ENCODE results near the gene PDE1C. TPM values are rescaled to one million over a fixed set of nuclear protein-coding genes. Genes with fewer than 3 reads are reported as not detected.

The PDE1C gene
- total and polyA plus RNA-seq, 2 of the 4 experiments (the other 2 are of a cell fraction): 14.2 to 61.5 TPM

GRCh38 chr7:31796375-31796774 lies 273.8 kb downstream of the PDE1C start:
- no peak overlapping the region for H3K4me3 ChIP-seq (ENCODE audit: insufficient read depth, low read depth, low read length)
- H4K91ac ChIP-seq (ENCODE audit: insufficient read depth, low read depth, low read length): no peak overlapping the region
- no peaks in the 10 kb centered on the region for H3K9me3 ChIP-seq (ENCODE audit: control insufficient read depth, insufficient read depth, low read length)
- ChIA-PET POLR2A (ENCODE audit: unreplicated experiment) (no interaction called here), CTCF (no interaction called here)
- H2AK9ac ChIP-seq (replicated peaks; ENCODE audit: low read depth, low read length, poor library complexity): no peak overlapping the region
- H3K27me3 ChIP-seq (ENCODE audit: control insufficient read depth, insufficient read depth, low read length): no peaks in the 10 kb centered on the region
- no peak overlapping the region for H3K14ac ChIP-seq (replicated peaks; ENCODE audit: low read depth, low read length)
- H2BK120ac ChIP-seq (ENCODE audit: low read depth, low read length): no peak overlapping the region
- H3K36me3 ChIP-seq (ENCODE audit: control insufficient read depth, insufficient read depth, low read length): no peaks in the 10 kb centered on the region
- no peak overlapping the region for H2BK5ac ChIP-seq (ENCODE audit: low read depth, low read length, poor library complexity, severe bottlenecking)
- no peaks in the 10 kb centered on the region; the same call in 1 of the 2 replicates for H3K4me1 ChIP-seq (ENCODE audit: control insufficient read depth, insufficient read depth, low read length)
- intact Hi-C loops (cut with micrococcal nuclease) (no loop called here), in situ Hi-C loops (cut with MboI; ENCODE audit: low sequenced_read_pairs) (no loop called here), dilution Hi-C loops (cut with HindIII; ENCODE audit: low sequenced_read_pairs, unreplicated experiment) (no loop called here)
- H3K23ac ChIP-seq (ENCODE audit: low read depth, low read length): no peak overlapping the region
- H2AFZ ChIP-seq (replicated peaks; ENCODE audit: low read length, poor library complexity): no peak overlapping the region
- no peak overlapping the region for H2BK20ac ChIP-seq (ENCODE audit: low read depth, low read length)
- no peak for ATAC-seq (ENCODE audit: low read depth)
- H2BK15ac ChIP-seq (ENCODE audit: low read depth, low read length): no peak overlapping the region
- peaks cover 0 to 4% of the 10 kb centered on the region in 2 experiments; a peak in 1 of 4 replicates for H3K79me1 ChIP-seq (ENCODE audit: low read depth in 1 of 2, low read length in 2 of 2)
- H3K27ac ChIP-seq (ENCODE audit: insufficient read depth, low read length): no peak overlapping the region
- WGBS, 2 experiments (ENCODE audit: extremely low coverage in 2 of 2, insufficient read length in 1 of 2): no CpG with 5 or more reads among the region's 5 CpGs
- no TSS peak for BruUV-seq (replicated peaks)
- H4K5ac ChIP-seq (ENCODE audit: low read depth, low read length): no peak overlapping the region
- H3K56ac ChIP-seq (ENCODE audit: extremely low read depth, insufficient read depth, low read length): no peak overlapping the region
- H2AK5ac ChIP-seq (ENCODE audit: low read depth, low read length): no peak overlapping the region
- peak; percentile 51 for DNase-seq
- no peak overlapping the region for H3K4me2 ChIP-seq (ENCODE audit: low read depth, low read length)
- no peak overlapping the region for H3K18ac ChIP-seq (ENCODE audit: low read depth, low read length)
- no peak for TF ChIP-seq RFX5 (IDR thresholded peaks at IDR 0.05; ENCODE audit: low read depth, low read length)
- TF ChIP-seq FOS (IDR thresholded peaks at IDR 0.05; ENCODE audit: low read depth, low read length): no peak
- TF ChIP-seq MAFK (IDR thresholded peaks at IDR 0.05; ENCODE audit: low read depth, low read length): no peak
- TF ChIP-seq RCOR1 (IDR thresholded peaks at IDR 0.05; ENCODE audit: insufficient replicate concordance, low read length): no peak
- TF ChIP-seq, protein P1, sequence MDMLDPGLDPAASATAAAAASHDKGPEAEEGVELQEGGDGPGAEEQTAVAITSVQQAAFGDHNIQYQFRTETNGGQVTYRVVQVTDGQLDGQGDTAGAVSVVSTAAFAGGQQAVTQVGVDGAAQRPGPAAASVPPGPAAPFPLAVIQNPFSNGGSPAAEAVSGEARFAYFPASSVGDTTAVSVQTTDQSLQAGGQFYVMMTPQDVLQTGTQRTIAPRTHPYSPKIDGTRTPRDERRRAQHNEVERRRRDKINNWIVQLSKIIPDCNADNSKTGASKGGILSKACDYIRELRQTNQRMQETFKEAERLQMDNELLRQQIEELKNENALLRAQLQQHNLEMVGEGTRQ (IDR thresholded peaks at IDR 0.05; ENCODE audit: low read depth, low read length): no peak
- no peak for TF ChIP-seq POLR2A (IDR thresholded peaks at IDR 0.05; ENCODE audit: low read depth, low read length)
- no peak for TF ChIP-seq MXI1 (IDR thresholded peaks at IDR 0.05; ENCODE audit: borderline replicate concordance, low read depth, low read length)
- no peak for TF ChIP-seq CHD1 (IDR thresholded peaks at IDR 0.05; ENCODE audit: low read depth, low read length)
- no peak for TF ChIP-seq MAZ (IDR thresholded peaks at IDR 0.05; ENCODE audit: borderline replicate concordance, low read depth, low read length)
- no peak for TF ChIP-seq BHLHE40 (IDR thresholded peaks at IDR 0.05; ENCODE audit: low read depth, low read length)
- TF ChIP-seq RAD21 (IDR thresholded peaks at IDR 0.05; ENCODE audit: low read length): no peak
- TF ChIP-seq, protein P2, sequence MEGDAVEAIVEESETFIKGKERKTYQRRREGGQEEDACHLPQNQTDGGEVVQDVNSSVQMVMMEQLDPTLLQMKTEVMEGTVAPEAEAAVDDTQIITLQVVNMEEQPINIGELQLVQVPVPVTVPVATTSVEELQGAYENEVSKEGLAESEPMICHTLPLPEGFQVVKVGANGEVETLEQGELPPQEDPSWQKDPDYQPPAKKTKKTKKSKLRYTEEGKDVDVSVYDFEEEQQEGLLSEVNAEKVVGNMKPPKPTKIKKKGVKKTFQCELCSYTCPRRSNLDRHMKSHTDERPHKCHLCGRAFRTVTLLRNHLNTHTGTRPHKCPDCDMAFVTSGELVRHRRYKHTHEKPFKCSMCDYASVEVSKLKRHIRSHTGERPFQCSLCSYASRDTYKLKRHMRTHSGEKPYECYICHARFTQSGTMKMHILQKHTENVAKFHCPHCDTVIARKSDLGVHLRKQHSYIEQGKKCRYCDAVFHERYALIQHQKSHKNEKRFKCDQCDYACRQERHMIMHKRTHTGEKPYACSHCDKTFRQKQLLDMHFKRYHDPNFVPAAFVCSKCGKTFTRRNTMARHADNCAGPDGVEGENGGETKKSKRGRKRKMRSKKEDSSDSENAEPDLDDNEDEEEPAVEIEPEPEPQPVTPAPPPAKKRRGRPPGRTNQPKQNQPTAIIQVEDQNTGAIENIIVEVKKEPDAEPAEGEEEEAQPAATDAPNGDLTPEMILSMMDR (conservative IDR thresholded peaks at IDR 0.05; ENCODE audit: low read depth, low read length): no peak
- no peaks in the 10 kb centered on the region for H3K9me1 ChIP-seq (ENCODE audit: insufficient read depth, low read length)
- H4K20me1 ChIP-seq (ENCODE audit: insufficient read depth, low read length): no peaks in the 10 kb centered on the region
- H3K9ac ChIP-seq (ENCODE audit: low read depth, low read length): no peak overlapping the region
- no peak overlapping the region for H4K8ac ChIP-seq (ENCODE audit: low read depth in 2 of 2, low read length in 2 of 2)
- no peak overlapping the region for H3K4ac ChIP-seq (ENCODE audit: low read depth, low read length)

All from IMR-90 (cell line).